ENCODE results near the gene ATRNL1.
"Not testable (repeated sequence)": the region's sequence is repeated elsewhere in the genome, so short reads cannot be mapped to it uniquely, and the experiment has no call there.

The ATRNL1 gene

DNA sequence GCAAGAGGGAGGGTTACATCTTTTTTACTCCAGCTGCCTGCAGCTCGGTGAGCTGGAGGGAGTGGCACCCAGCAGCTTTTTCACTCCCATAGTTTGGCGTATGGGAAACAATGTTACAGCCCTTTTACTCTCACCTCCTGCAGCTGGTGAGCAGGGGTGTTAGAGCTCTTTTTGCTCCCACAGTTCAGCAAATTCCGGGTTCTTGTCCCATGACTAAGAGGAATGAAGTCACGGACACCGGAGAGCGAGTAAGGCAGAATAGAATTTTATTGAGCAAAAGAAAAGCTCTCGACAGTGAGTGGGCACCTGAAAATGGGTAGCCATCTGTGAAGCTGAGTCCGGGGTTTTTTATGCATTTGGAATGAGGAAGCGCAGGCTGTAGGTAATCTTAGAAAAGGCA, 733.2 kb downstream of the ATRNL1 start:
- no peaks in the 10 kb centered on the region for H3K9me3 ChIP-seq
- H3K4me3 ChIP-seq, result no peak overlapping the region
- in situ Hi-C loops (cut with MboI; ENCODE audit: low sequenced_read_pairs), result no loop called here
- DNase-seq (ENCODE audit: low spot score in 2 of 2), result no peak
- no peaks in the 10 kb centered on the region for H3K27me3 ChIP-seq (ENCODE audit: low read depth)
- no peaks in the 10 kb centered on the region for H3K36me3 ChIP-seq (replicated peaks)
- no peaks in the 10 kb centered on the region for H3K4me1 ChIP-seq

DNA sequence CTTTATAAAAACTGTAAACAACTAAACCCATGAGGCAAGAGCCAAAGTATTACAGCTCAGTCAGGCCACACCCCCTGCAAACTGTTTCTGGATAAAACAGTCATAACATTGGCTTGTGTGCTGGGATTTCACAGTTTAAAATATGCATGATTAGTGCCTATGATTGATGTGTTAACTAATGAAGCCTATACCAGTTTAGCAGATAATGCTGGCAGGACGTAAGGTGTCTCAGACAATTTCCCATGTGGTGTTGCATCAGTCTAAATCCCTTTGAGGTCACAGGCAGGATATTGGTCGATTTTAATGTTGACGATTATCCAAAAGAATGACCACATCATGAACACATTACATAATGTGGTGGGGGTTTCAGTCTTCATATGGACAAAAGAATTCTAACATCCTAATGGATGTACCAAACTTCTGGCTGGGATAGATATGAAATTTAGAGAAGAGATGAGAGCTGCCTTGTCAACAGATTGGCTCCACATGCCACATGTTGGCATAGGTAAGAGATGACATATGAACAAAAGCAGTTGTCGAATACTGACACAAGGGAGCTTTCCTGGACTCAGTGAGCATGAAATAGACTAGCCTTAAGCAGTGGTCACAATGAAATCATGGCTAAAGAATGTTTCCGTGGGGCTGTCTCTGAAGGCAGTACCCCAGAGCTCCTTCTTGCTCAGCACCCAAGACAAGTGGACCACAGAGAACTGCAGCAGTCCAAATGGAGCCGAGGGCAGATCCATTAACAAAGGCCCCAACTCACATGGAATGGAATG, 734.3 kb downstream of the ATRNL1 start:
- DNase-seq (ENCODE audit: low spot score in 2 of 2), result no peak
- in situ Hi-C loops (cut with MboI; ENCODE audit: low sequenced_read_pairs), result no loop called here
- no peaks in the 10 kb centered on the region for H3K4me1 ChIP-seq
- no peak overlapping the region for H3K4me3 ChIP-seq
- no peaks in the 10 kb centered on the region for H3K36me3 ChIP-seq (replicated peaks)
- no peaks in the 10 kb centered on the region for H3K9me3 ChIP-seq
- H3K27me3 ChIP-seq (ENCODE audit: low read depth), result no peaks in the 10 kb centered on the region

DNA sequence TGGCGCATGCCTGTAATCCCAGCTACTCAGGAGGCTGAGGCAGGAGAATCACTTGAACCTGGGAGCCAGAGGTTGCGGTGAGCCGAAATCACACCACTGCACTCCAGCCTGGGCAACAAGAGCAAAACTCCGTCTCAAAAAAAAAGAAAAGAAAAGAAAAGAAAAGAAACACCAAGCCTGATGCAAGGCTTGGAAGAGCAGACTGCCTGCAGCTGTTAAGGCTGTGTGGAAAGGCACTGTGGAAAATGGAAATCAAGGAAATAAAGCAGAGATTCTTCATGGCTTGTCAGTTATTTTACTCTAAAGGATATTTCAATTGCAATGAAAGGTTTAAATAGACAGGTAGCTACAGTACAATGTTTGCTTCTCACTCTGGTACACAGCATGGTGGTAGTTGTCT, 735.0 kb downstream of the ATRNL1 start:
- DNase-seq (ENCODE audit: low spot score in 2 of 2); H3K36me3 ChIP-seq (replicated peaks); in situ Hi-C loops (cut with MboI; ENCODE audit: low sequenced_read_pairs); H3K27me3 ChIP-seq (ENCODE audit: low read depth); H3K9me3 ChIP-seq; H3K4me3 ChIP-seq; H3K4me1 ChIP-seq: not testable (repeated sequence)

GRCh38 chr10:115829521-115830205, 736.5 kb downstream of the ATRNL1 start:
- Histone ChIP-seq H3K9me3 (no peaks in the 10 kb centered on the region), H3K4me1 (no peaks in the 10 kb centered on the region), H3K27me3 (ENCODE audit: low read depth) (no peaks in the 10 kb centered on the region), H3K4me3 (no peak overlapping the region), H3K36me3 (replicated peaks) (no peaks in the 10 kb centered on the region)
- no peak for DNase-seq (ENCODE audit: low spot score in 2 of 2)
- in situ Hi-C loops (cut with MboI; ENCODE audit: low sequenced_read_pairs), result no loop called here

DNA sequence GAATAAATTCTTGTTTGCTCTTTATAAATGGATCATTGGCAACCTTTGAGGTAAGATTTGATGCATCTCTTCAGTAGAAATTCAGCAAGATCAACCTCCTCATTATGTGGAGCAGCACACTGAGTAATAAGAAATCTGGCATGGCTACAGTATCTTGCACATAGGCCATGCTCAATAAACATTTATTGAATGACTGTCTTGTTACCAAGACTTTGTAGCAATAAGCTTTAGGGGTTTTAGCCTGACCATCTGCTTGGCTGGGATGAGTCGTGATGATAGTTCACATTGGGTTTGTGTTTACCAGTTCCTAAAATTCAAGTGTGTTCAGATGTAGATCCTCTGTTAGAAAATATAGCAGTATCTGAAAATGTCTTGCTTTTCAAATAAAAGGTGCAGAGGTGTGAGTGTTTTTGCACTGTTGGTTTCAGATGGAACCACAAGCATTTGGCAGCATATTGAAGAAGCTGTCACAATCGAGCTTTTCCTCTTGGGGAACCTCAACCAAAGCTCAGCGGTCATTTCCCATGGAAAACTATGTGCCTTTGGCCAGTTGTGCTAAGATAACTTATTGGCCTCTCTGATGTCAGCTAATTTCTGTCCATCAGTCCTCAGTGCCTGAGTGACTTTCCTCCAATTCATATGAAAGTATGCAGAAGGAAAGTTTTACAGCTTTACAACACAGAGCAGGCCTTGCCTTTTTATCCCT, 737.3 kb downstream of the ATRNL1 start:
- Histone ChIP-seq H3K4me1 (no peaks in the 10 kb centered on the region), H3K36me3 (replicated peaks) (no peaks in the 10 kb centered on the region), H3K9me3 (no peaks in the 10 kb centered on the region), H3K27me3 (ENCODE audit: low read depth) (no peaks in the 10 kb centered on the region), H3K4me3 (no peak overlapping the region)
- no peak for DNase-seq (ENCODE audit: low spot score in 2 of 2)
- in situ Hi-C loops (cut with MboI; ENCODE audit: low sequenced_read_pairs), result no loop called here

DNA sequence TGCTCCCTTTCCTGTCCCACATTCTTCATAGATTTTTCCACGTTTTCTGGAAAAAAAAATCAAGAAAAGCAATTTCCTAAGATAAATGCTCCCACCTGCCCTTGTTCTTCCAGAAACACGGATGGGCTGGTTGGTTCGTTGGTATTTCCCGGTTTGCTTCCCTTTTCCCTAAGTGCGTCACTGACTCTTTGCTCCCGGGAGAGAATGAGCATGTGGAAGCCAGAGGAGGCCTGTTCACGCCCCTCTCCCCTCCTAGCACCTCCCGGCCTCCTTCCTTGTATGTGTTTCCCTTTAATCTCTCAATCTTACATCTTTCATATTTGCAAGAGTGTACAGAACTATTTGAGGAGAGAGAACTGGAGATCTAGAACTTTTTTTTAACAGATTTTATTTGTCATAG, 737.9 kb downstream of the ATRNL1 start:
- Histone ChIP-seq H3K36me3 (replicated peaks) (no peaks in the 10 kb centered on the region), H3K9me3 (no peaks in the 10 kb centered on the region), H3K4me3 (no peak overlapping the region), H3K4me1 (no peaks in the 10 kb centered on the region), H3K27me3 (ENCODE audit: low read depth) (no peaks in the 10 kb centered on the region)
- DNase-seq (ENCODE audit: low spot score in 2 of 2), result no peak
- in situ Hi-C loops (cut with MboI; ENCODE audit: low sequenced_read_pairs), result no loop called here

DNA sequence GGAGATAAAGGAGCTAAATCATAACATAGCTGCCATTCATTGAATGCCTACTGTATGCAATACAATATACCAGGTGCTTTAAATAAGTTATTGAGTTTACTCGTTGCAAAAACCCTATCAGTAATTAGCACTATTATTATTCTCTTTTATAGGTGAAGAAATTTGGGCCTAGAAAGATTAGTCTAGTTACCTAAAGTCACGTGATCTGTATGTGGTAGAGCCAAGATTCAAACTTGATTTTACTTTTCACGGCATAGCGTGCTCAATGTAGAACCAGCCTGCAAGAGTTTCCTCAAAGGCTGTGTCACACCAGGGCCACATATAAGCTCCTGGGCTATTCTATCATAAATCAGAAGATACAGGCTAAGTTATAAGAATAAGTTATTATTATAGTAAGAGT, 740.0 kb downstream of the ATRNL1 start:
- in situ Hi-C loops (cut with MboI; ENCODE audit: low sequenced_read_pairs), result no loop called here
- Histone ChIP-seq H3K27me3 (ENCODE audit: low read depth) (no peaks in the 10 kb centered on the region; the same call in 1 of the 2 replicates), H3K36me3 (replicated peaks) (no peaks in the 10 kb centered on the region), H3K4me3 (no peak overlapping the region), H3K4me1 (no peaks in the 10 kb centered on the region), H3K9me3 (no peaks in the 10 kb centered on the region)
- DNase-seq (ENCODE audit: low spot score in 2 of 2), result no peak

DNA sequence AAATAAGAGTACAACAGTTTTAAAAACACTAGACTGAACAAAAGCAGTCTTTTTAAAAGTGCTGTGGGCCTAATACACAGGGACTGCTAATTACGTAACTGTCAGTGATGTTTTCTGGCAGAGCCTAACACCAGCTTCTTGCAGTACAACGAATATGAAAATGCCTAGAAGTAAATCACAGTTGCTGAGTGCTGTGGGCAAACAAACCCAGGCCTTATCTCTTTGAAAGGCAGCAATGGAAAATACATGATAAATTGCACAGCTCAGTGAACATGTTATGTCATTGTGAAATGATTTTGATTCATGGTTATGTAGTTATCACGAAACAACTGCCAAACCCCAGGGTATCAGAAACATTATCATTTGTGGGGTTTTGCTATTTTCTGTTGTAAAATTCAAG, 751.4 kb downstream of the ATRNL1 start:
- H3K27me3 ChIP-seq (ENCODE audit: low read depth), result peaks cover 8% of the 10 kb centered on the region; the same call in 1 of the 2 replicates
- no peak overlapping the region for H3K4me3 ChIP-seq
- H3K4me1 ChIP-seq, result no peaks in the 10 kb centered on the region
- no peaks in the 10 kb centered on the region for H3K9me3 ChIP-seq
- in situ Hi-C loops (cut with MboI; ENCODE audit: low sequenced_read_pairs), result no loop called here
- H3K36me3 ChIP-seq (replicated peaks), result no peaks in the 10 kb centered on the region
- no peak for DNase-seq (ENCODE audit: low spot score in 2 of 2)

- no peak for DNase-seq (ENCODE audit: low spot score in 2 of 2)
- Histone ChIP-seq H3K4me1 (no peaks in the 10 kb centered on the region), H3K27me3 (ENCODE audit: low read depth) (peaks cover 8% of the 10 kb centered on the region; the same call in 1 of the 2 replicates), H3K36me3 (replicated peaks) (no peaks in the 10 kb centered on the region), H3K4me3 (no peak overlapping the region), H3K9me3 (no peaks in the 10 kb centered on the region)
- in situ Hi-C loops (cut with MboI; ENCODE audit: low sequenced_read_pairs), result no loop called here
Measured at GRCh38 chr10:115845921-115846320, 752.8 kb downstream of the ATRNL1 start.

DNA sequence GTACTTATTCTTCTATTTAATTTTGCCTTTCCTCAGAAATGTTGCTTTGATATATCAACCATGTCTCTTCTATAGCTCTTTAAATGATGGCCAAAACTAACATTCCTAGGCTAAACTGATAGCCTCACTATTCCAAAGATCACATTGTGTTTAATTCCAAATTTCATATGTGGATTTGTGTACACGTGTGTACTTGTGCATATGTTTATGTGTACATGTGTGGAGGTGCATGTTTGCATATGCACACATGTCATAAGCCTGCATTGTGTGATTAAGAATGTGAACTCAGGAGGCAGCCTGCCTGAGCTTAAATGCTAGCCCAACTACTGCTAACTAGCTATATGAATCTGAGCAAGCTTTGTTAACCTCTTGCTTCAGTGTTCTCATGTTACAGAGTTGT, 753.4 kb downstream of the ATRNL1 start:
- Histone ChIP-seq H3K36me3 (replicated peaks) (no peaks in the 10 kb centered on the region), H3K9me3 (no peaks in the 10 kb centered on the region), H3K27me3 (ENCODE audit: low read depth) (peaks cover 8% of the 10 kb centered on the region; the same call in 1 of the 2 replicates), H3K4me1 (no peaks in the 10 kb centered on the region), H3K4me3 (no peak overlapping the region)
- in situ Hi-C loops (cut with MboI; ENCODE audit: low sequenced_read_pairs), result no loop called here
- DNase-seq (ENCODE audit: low spot score in 2 of 2), result no peak

- DNase-seq (ENCODE audit: low spot score in 2 of 2), result no peak
- Histone ChIP-seq H3K4me3 (no peak overlapping the region), H3K4me1 (no peaks in the 10 kb centered on the region), H3K9me3 (no peaks in the 10 kb centered on the region), H3K36me3 (replicated peaks) (no peaks in the 10 kb centered on the region), H3K27me3 (ENCODE audit: low read depth) (peaks cover 4% of the 10 kb centered on the region; the same call in 1 of the 2 replicates)
- in situ Hi-C loops (cut with MboI; ENCODE audit: low sequenced_read_pairs), result no loop called here
Measured at GRCh38 chr10:115849197-115849596, 756.0 kb downstream of the ATRNL1 start.

DNA sequence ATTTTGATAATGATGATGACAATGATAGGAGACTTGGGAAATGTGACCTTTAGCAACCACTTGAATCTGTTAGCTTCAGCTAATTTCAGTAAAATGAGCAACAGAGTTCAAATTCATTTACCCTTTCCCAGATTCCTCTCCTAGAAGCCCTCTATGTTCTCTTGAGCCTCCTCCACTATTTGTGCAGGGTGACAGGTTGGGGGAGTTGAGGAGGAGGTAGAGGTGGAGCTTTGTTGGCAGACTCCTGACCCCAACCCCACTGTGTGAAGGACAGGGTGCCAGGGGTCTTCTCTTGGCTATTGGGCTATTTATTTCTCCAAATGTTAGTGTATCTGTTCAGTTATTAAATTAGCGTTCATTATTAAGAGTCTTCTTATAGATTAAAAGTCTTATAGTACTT, 757.5 kb downstream of the ATRNL1 start:
- H3K9me3 ChIP-seq, result no peaks in the 10 kb centered on the region
- H3K36me3 ChIP-seq (replicated peaks), result no peaks in the 10 kb centered on the region
- in situ Hi-C loops (cut with MboI; ENCODE audit: low sequenced_read_pairs), result no loop called here
- no peak for DNase-seq (ENCODE audit: low spot score in 2 of 2)
- H3K4me3 ChIP-seq, result no peak overlapping the region
- peaks cover 9% of the 10 kb centered on the region for H3K27me3 ChIP-seq (ENCODE audit: low read depth)
- no peaks in the 10 kb centered on the region for H3K4me1 ChIP-seq

GRCh38 chr10:115851695-115852094, 758.5 kb downstream of the ATRNL1 start:
- no peak overlapping the region for H3K4me3 ChIP-seq
- in situ Hi-C loops (cut with MboI; ENCODE audit: low sequenced_read_pairs), result no loop called here
- peaks cover 9% of the 10 kb centered on the region for H3K27me3 ChIP-seq (ENCODE audit: low read depth)
- DNase-seq (ENCODE audit: low spot score in 2 of 2), result no peak
- H3K36me3 ChIP-seq (replicated peaks), result no peaks in the 10 kb centered on the region
- no peaks in the 10 kb centered on the region for H3K4me1 ChIP-seq
- H3K9me3 ChIP-seq, result no peaks in the 10 kb centered on the region
